PFSK-1 (cell line): ENCODE measurements around the gene ULK4.

ENCODE experiments used
- POLR2AphosphoS5 ChIP-seq: IDR thresholded peaks from 2 replicates; pipeline ENCODE4 v1.6.1; 2012; ENCODE audit warnings: low read depth, mild to moderate bottlenecking, control low read depth, low read length, moderate library complexity
- REST ChIP-seq, 2 experiments: IDR thresholded peaks; 2 replicates each; pipeline versions ENCODE4 v1.6.1 to v1.8.0; 2011 to 2012; ENCODE audit warnings: low read depth in 2 of 2, low read length in 2 of 2, control low read depth in 1 of 2, inconsistent platforms in 1 of 2, mild to moderate bottlenecking in 1 of 2, moderate library complexity in 1 of 2; ENCODE audit not compliant: insufficient read depth in 1 of 2

GRCh38 chr3:41845826-41846225 is 116.1 kb downstream of the ULK4 start:
- no peak for TF ChIP-seq REST (IDR thresholded peaks at IDR 0.05; ENCODE audit: insufficient read depth in 1 of 2, low read depth in 2 of 2, low read length in 2 of 2)
- no peak for TF ChIP-seq POLR2AphosphoS5
